Muscle layer of duodenum (tissue), 2 donors: ENCODE results near the gene RASA4B.

Source experiments
- H3K27ac ChIP-seq: one replicate; pipeline ENCODE4 v1.7.0; 2013; ENCODE audit warnings: mild to moderate bottlenecking, low read length
- H3K27me3 ChIP-seq: one replicate; pipeline ENCODE4 v1.7.0; 2013; ENCODE audit warnings: low read depth, mild to moderate bottlenecking, control low read depth, low read length
- H3K36me3 ChIP-seq, 2 donors: one replicate each; pipeline ENCODE4 v1.7.0; 2013; ENCODE audit warnings: low read length in 2 of 2, control low read depth in 1 of 2, mild to moderate bottlenecking in 1 of 2; ENCODE audit not compliant: insufficient read depth in 2 of 2, control insufficient read depth in 1 of 2
- H3K4me1 ChIP-seq, 2 donors: one replicate each; pipeline ENCODE4 v1.7.0; 2013; ENCODE audit warnings: low read length in 2 of 2, mild to moderate bottlenecking in 2 of 2, control low read depth in 1 of 2, moderate library complexity in 1 of 2; ENCODE audit not compliant: insufficient read depth in 2 of 2, control insufficient read depth in 1 of 2
- H3K4me3 ChIP-seq, 2 donors: one replicate each; pipeline ENCODE4 v1.7.0; 2013; ENCODE audit warnings: low read length in 2 of 2, low read depth in 1 of 2, mild to moderate bottlenecking in 1 of 2
- H3K9me3 ChIP-seq, 2 donors: one replicate each; pipeline ENCODE4 v1.7.0; 2013; ENCODE audit warnings: low read length in 2 of 2, control low read depth in 1 of 2, mild to moderate bottlenecking in 1 of 2; ENCODE audit not compliant: control insufficient read depth in 1 of 2
- donor health status: healthy.

Gene RASA4B

GRCh38 chr7:102445674-102446071 is 71.9 kb downstream of the RASA4B start:
- no peaks in the 10 kb centered on the region for H3K27me3 ChIP-seq
- H3K4me3 ChIP-seq: no peak overlapping the region
- H3K36me3 ChIP-seq: peaks cover 4 to 24% of the 10 kb centered on the region in 2 donors
- H3K27ac ChIP-seq: no peak overlapping the region
- H3K9me3 ChIP-seq: no peaks in the 10 kb centered on the region
- H3K4me1 ChIP-seq: no peaks in the 10 kb centered on the region

DNA sequence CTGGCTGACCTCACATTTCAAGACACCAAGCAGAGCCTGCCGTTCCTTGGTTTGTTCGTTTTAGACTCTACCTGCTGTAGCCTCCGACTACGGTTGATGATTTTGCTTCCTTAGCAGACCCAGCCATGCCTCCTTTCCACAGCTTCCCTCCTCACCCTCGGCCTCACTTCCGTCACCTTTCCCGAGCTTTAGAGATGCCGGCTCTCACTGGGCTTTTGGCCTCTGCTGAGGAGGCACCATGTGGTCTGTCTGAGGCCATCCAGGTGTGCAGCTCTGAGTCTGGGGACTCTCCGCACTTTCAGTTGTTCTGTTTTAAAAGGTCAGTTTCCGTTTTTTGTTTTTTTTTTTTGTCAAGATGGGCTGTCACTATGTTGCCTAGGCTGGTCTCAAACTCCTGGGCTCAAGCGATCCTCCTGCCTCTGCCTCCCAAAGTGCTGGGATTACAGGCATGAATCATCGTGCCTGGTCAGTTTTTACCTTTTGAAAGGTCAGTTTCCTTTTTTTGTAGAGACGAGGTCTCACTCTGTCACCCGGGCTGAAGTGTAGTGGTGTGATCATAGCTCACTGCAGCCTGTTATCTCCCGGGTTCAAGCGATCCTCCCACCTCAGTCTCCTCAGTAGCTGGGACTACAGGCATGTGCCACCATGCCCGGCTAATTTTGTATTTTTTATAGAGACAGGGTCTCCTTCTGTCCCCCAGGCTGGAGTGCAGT is 72.5 kb downstream of the RASA4B start:
- Histone ChIP-seq H3K36me3 (peaks cover 4 to 24% of the 10 kb centered on the region in 2 donors), H3K9me3 (no peaks in the 10 kb centered on the region), H3K27ac (no peak overlapping the region), H3K27me3 (no peaks in the 10 kb centered on the region), H3K4me3 (no peak overlapping the region), H3K4me1 (peaks cover 0 to 4% of the 10 kb centered on the region in 2 donors)

DNA sequence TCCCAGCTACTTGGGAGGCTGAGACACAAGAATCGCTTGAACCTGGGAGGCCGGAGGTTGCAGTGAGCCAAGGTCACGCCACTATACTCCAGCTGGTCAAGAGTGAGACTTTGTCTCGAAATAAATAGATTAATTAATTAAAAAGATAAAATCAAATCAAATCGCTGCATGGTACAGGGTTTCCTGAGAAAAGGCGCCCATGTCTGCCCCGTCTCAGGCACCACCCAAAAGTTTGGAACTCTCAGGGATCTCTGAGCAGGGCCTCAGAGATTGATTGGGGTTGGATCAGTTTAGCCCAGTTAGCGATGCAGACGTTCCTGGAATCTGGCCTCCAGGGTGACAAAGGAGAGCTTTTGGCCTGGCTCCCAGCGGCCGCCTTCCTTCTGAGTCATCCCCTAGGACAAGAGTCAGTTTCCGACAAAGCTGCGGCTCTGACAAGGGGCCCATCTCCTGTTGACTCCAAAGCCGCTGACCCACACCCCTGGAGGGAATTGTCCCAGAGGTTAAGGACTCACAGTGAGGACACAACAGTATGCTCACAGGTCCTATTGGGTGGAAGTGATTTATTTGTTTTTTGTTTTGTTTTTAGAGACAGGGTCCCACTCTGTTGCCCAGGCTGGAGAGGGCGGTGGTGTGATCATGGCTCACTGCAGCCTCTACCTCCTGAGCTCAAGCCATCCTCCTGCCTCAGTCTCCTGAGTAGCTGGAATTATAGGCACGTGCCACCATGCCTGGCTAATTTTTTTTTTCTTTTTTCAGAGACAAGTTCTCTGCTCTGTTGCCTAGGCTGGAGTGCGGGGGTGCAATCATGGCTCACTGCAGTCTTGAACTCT is 77.4 kb downstream of the RASA4B start:
- H3K9me3 ChIP-seq: no peaks in the 10 kb centered on the region
- peaks cover 0 to 5% of the 10 kb centered on the region in 2 donors for H3K4me1 ChIP-seq
- H3K27me3 ChIP-seq: no peaks in the 10 kb centered on the region
- no peak overlapping the region for H3K27ac ChIP-seq
- peaks cover 0 to 10% of the 10 kb centered on the region in 2 donors for H3K36me3 ChIP-seq
- H3K4me3 ChIP-seq: no peak overlapping the region

DNA sequence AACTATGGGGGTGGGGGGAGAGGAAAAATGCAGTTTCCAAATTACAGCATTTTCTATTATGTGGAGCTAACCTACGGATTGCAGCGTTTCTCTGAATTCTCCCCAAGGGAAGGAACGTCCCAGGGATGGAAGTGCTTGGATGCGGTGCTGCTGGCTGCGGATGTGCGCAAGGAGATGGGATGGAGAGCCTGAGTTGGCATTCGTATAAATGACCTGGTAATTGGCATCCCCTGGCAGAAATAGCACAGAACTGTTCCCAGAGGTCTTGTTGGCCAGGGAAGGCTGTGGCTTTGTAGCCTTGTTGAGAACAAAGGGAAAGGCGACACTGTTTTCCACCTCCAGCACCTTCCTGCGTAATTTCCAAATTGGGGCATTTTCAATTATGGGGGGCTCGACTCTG is 81.5 kb downstream of the RASA4B start:
- Histone ChIP-seq H3K27me3 (no peaks in the 10 kb centered on the region), H3K27ac (no peak overlapping the region), H3K36me3 (peaks cover 0 to 5% of the 10 kb centered on the region in 2 donors), H3K4me1 (peaks cover 0 to 22% of the 10 kb centered on the region in 2 donors), H3K9me3 (no peaks in the 10 kb centered on the region), H3K4me3 (no peak overlapping the region)

- peaks cover 0 to 17% of the 10 kb centered on the region in 2 donors for H3K4me1 ChIP-seq
- H3K4me3 ChIP-seq: peak overlapping the region; percentile 60 to 82
- H3K9me3 ChIP-seq: no peaks in the 10 kb centered on the region
- no peak overlapping the region for H3K27ac ChIP-seq
- H3K27me3 ChIP-seq: no peaks in the 10 kb centered on the region
- H3K36me3 ChIP-seq: peaks cover 0 to 4% of the 10 kb centered on the region in 2 donors
Measured at GRCh38 chr7:102434039-102434486, 83.5 kb downstream of the RASA4B start.

DNA sequence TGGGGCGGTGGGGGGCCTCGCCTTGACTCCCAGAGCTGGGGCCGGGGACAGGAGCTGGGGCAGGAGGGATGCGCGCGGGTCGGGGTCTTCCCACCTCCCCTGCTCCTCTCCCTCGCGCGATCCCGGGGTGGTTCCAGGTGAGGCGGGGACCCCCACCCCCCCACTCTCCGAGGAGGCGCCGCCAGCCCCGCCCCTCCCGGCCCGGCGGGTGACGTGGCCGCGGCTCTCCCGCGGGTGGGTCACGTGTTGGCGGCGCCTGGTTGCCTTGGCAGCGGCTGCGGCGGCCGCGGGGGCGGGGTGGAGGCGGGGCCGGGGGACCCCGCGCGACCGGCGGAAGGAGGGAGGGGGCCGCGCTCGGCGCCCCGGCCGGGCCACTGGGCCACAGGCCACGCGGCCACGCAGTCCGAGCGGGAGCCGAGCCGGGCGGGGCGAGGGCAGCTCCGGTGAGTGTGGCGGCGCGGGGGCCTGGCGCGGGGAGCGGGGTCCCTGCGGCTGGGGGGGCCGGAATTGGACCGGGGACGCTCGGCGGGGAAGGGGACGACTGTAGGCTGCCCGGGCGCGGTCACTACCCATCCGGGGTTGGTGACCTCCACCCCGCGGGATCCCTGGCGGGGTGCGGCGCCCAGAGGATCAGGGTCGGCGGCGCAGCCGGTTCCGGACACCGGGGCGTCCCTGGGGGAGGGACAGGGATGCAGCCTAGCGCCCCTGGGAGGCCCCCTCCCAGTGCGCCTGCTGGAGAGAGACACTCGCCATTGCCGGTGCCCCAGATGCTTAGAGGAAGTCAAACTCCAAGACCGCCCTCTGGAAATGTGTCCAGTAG is 84.1 kb downstream of the RASA4B start, which contains the start of gene ORAI2:
ORAI2 (plus strand) TSS at position 357 of the 820 bp plus-strand sequence. CDS start 5,382 bp downstream, outside the sequence.
- H3K4me1 ChIP-seq: peaks cover 0 to 17% of the 10 kb centered on the region in 2 donors
- H3K4me3 ChIP-seq: peak within 1 kb of the TSS; percentile 60 to 82
- H3K27me3 ChIP-seq: no peaks in the 10 kb centered on the region
- no peak within 1 kb of the TSS for H3K27ac ChIP-seq
- no peaks in the 10 kb centered on the region for H3K9me3 ChIP-seq
- no peaks in the 10 kb centered on the region for H3K36me3 ChIP-seq
